ENCODE measurements around the gene RNASET2.

DNA sequence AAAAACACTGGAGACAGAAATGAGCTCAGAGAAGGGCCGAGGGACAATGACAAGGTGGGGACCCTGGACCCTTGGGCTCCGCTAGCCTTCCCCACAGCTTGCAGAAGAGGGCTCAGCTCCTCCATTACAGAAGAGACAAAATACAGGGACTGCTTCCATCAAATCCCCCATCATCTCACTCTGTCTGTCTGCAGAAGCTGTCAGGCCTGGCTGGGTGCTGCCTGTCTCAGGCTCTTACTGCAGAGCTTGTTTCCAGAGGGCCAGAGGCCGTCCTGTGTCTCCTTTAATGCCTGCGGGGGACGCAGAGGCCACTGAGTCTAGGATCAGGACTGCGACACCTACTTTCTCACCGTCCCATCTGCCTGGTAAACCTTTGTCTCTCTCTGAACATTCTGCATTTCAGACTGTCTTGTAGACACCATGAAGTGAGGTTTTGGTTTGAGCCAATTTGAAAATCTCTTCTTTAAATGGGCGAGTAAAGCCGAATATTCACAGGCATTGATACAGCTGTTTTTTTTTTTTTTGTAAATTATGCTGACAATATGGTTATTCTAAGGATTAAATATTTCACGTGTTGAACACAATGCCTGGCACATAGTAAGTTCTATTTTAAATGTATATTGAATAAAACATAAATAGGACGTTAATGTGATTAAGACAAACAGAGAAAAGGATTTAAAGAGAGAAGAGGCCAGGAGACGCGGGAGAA lies 28.3 kb downstream of the RNASET2 start:
- TF ChIP-seq, protein P1, sequence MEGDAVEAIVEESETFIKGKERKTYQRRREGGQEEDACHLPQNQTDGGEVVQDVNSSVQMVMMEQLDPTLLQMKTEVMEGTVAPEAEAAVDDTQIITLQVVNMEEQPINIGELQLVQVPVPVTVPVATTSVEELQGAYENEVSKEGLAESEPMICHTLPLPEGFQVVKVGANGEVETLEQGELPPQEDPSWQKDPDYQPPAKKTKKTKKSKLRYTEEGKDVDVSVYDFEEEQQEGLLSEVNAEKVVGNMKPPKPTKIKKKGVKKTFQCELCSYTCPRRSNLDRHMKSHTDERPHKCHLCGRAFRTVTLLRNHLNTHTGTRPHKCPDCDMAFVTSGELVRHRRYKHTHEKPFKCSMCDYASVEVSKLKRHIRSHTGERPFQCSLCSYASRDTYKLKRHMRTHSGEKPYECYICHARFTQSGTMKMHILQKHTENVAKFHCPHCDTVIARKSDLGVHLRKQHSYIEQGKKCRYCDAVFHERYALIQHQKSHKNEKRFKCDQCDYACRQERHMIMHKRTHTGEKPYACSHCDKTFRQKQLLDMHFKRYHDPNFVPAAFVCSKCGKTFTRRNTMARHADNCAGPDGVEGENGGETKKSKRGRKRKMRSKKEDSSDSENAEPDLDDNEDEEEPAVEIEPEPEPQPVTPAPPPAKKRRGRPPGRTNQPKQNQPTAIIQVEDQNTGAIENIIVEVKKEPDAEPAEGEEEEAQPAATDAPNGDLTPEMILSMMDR (IDR thresholded peaks at IDR 0.05) = no peak
- no peak for TF ChIP-seq POLR2A (IDR thresholded peaks at IDR 0.05)

All from Peyer's patch (tissue), 4 donors.